A673 (cell line): Measurements from ENCODE around the gene GEMIN2. TPM values are rescaled to one million over a fixed set of nuclear protein-coding genes. Genes with fewer than 3 reads are reported as not detected.

Experiments
- BruUV-seq: library from RNA; stranded (reverse); fragments of 400-500 nt; replicated peaks from 2 replicates; lab custom pipeline; 2021; lab: Mats Ljungman, UMichigan
- CTCF ChIA-PET: fragments of 300-600 bp; sonication (Branson Sonifier 250); formaldehyde crosslinking; loops from one replicate; lab custom pipeline; 2022; ENCODE audit warnings: antibody characterized with exemption; lab: Charles Lee
- POLR2A ChIA-PET: fragments of 300-600 bp; sonication (Branson Sonifier 250); formaldehyde crosslinking; loops from one replicate; lab custom pipeline; 2022; ENCODE audit warnings: antibody characterized with exemption; ENCODE audit not compliant: low non-redundant PET; lab: Charles Lee
- DNase-seq: peaks from one replicate; pipeline ENCODE4 v3.0.0-alpha.2; 2015; ENCODE audit warnings: low spot score
- H3K27ac ChIP-seq: fragments of 200-600 bp; sonication (generic); 2 replicates; pipeline ENCODE4 v1.5.1; 2016; ENCODE audit warnings: mixed run types, low read depth, mild to moderate bottlenecking, mixed read lengths, antibody characterized with exemption, low read length; ENCODE audit not compliant: poor library complexity, severe bottlenecking
- H3K27me3 ChIP-seq: fragments of 200-600 bp; sonication (generic); replicated peaks from 2 replicates; pipeline ENCODE4 v1.6.1; 2017; ENCODE audit warnings: mixed run types, low read depth, mild to moderate bottlenecking, mixed read lengths, antibody characterized with exemption, low read length; ENCODE audit not compliant: insufficient read depth, poor library complexity
- H3K36me3 ChIP-seq: fragments of 200-600 bp; sonication (generic); 2 replicates; pipeline ENCODE4 v1.6.1; 2016; ENCODE audit warnings: mixed run types, mild to moderate bottlenecking, mixed read lengths, antibody characterized with exemption, low read length; ENCODE audit not compliant: insufficient read depth, poor library complexity, severe bottlenecking
- H3K4me1 ChIP-seq: fragments of 200-600 bp; sonication (generic); 2 replicates; pipeline ENCODE4 v1.6.1; 2017; ENCODE audit warnings: mixed run types, mild to moderate bottlenecking, mixed read lengths, antibody characterized with exemption, low read length; ENCODE audit not compliant: insufficient read depth, poor library complexity, severe bottlenecking
- H3K4me3 ChIP-seq: fragments of 200-600 bp; sonication (generic); 2 replicates; pipeline ENCODE4 v1.5.1; 2016; ENCODE audit warnings: low read depth, mixed run types, mild to moderate bottlenecking, mixed read lengths, low read length; ENCODE audit not compliant: poor library complexity, severe bottlenecking
- H3K9me3 ChIP-seq: fragments of 200-600 bp; sonication (generic); 2 replicates; pipeline ENCODE4 v1.6.1; 2016; ENCODE audit warnings: mixed run types, low read depth, mild to moderate bottlenecking, mixed read lengths, antibody characterized with exemption, low read length; ENCODE audit not compliant: poor library complexity, severe bottlenecking
- CTCF ChIP-seq: fragments of 300-800, 200-600 bp; sonication (generic); conservative IDR thresholded peaks from 2 replicates; pipeline ENCODE4 v1.5.1; 2017; ENCODE audit warnings: low read depth, mild to moderate bottlenecking, antibody characterized with exemption, low read length, moderate library complexity, mixed read lengths
- EZH2 ChIP-seq: fragments of 200-600 bp; sonication (generic); IDR thresholded peaks from 2 replicates; pipeline ENCODE4 v1.6.1; 2017; ENCODE audit warnings: borderline replicate concordance, low read depth, mild to moderate bottlenecking, mixed read lengths, antibody characterized with exemption, low read length; ENCODE audit not compliant: poor library complexity, severe bottlenecking
- intact Hi-C: fragments of 100-400 bp; cut with micrococcal nuclease; formaldehyde crosslinking; loops from one replicate; pipeline ENCODE4 v1.10.0; 2022; ENCODE audit not compliant: unreplicated experiment
- total RNA-seq: library from RNA; stranded (reverse); gene quantifications from 2 replicates; pipeline ENCODE4 v1.2.3, GENCODE V29; 2021

GEMIN2 gene
- total RNA-seq, 1 experiment from 2014 or later = 27.7 TPM

- Histone ChIP-seq H3K9me3 (no peaks in the 10 kb centered on the region), H3K27ac (no peak overlapping the region), H3K4me1 (no peaks in the 10 kb centered on the region), H3K36me3 (peaks cover 18% of the 10 kb centered on the region), H3K4me3 (no peak overlapping the region), H3K27me3 (no peaks in the 10 kb centered on the region)
- TF ChIP-seq EZH2 (no peak), CTCF (no peak)
- POLR2A ChIA-PET = no interaction called here
- BruUV-seq = no TSS peak
- DNase-seq = no peak
- CTCF ChIA-PET = no interaction called here
- intact Hi-C loops = no loop called here
Measured at GRCh38 chr14:39154594-39155189, 40.6 kb downstream of the GEMIN2 start.

- TF ChIP-seq CTCF (no peak), EZH2 (no peak)
- no peak overlapping the region for H3K27ac ChIP-seq
- no peaks in the 10 kb centered on the region for H3K4me1 ChIP-seq
- H3K36me3 ChIP-seq = peaks cover 13% of the 10 kb centered on the region
- POLR2A ChIA-PET = no interaction called here
- BruUV-seq = no TSS peak
- intact Hi-C loops = no loop called here
- DNase-seq = no peak
- CTCF ChIA-PET = no interaction called here
- no peaks in the 10 kb centered on the region for H3K27me3 ChIP-seq
- no peaks in the 10 kb centered on the region for H3K9me3 ChIP-seq
- no peak overlapping the region for H3K4me3 ChIP-seq
Measured at GRCh38 chr14:39157491-39157890, 43.4 kb downstream of the GEMIN2 start.

- ChIA-PET POLR2A (no interaction called here), CTCF (no interaction called here)
- H3K4me3 ChIP-seq = no peak overlapping the region
- H3K36me3 ChIP-seq = peaks cover 8% of the 10 kb centered on the region
- no peak for DNase-seq
- BruUV-seq = no TSS peak
- no peaks in the 10 kb centered on the region for H3K27me3 ChIP-seq
- H3K4me1 ChIP-seq = no peaks in the 10 kb centered on the region
- H3K9me3 ChIP-seq = no peaks in the 10 kb centered on the region
- no peak overlapping the region for H3K27ac ChIP-seq
- intact Hi-C loops = no loop called here
- no peak for TF ChIP-seq CTCF
- TF ChIP-seq EZH2 = no peak
Measured at GRCh38 chr14:39158222-39158858, 44.2 kb downstream of the GEMIN2 start.
